ENCODE measurements around the gene CFAP20DC. TPM values are rescaled to one million over a fixed set of nuclear protein-coding genes. Genes with fewer than 3 reads are reported as not detected.
"Not testable (repeated sequence)": the region's sequence is repeated elsewhere in the genome, so short reads cannot be mapped to it uniquely, and the experiment has no call there.

CFAP20DC gene
- total RNA-seq, 1 donor from 2014 or later: 0.77 TPM

- no peak for DNase-seq (ENCODE audit: low read depth in 2 of 2)
Observed at GRCh38 chr3:58746758-58747157, 303.1 kb downstream of the CFAP20DC start.

- no peak for DNase-seq (ENCODE audit: low read depth in 2 of 2)
Observed at GRCh38 chr3:58743296-58743695, 306.5 kb downstream of the CFAP20DC start.

- no peak for DNase-seq (ENCODE audit: low read depth in 2 of 2)
Observed at GRCh38 chr3:58742239-58742638, 307.6 kb downstream of the CFAP20DC start.

- DNase-seq (ENCODE audit: low read depth in 2 of 2): no peak
Observed at GRCh38 chr3:58737644-58738043, 312.2 kb downstream of the CFAP20DC start.

GRCh38 chr3:58731673-58732072 lies 318.2 kb downstream of the CFAP20DC start:
- DNase-seq (ENCODE audit: low read depth in 2 of 2): peak in 1 of 2 donors; percentile 7

- no peak for DNase-seq (ENCODE audit: low read depth in 2 of 2)
Observed at GRCh38 chr3:58728723-58729122, 321.1 kb downstream of the CFAP20DC start.

- no peak for DNase-seq (ENCODE audit: low read depth in 2 of 2)
Observed at GRCh38 chr3:58725326-58725853, 324.4 kb downstream of the CFAP20DC start.

GRCh38 chr3:58724336-58724735 lies 325.5 kb downstream of the CFAP20DC start:
- no peak for DNase-seq (ENCODE audit: low read depth in 2 of 2)

- DNase-seq (ENCODE audit: low read depth in 2 of 2): no peak
Observed at GRCh38 chr3:58723173-58723572, 326.7 kb downstream of the CFAP20DC start.

- DNase-seq (ENCODE audit: low read depth in 2 of 2): no peak
Observed at GRCh38 chr3:58722561-58722960, 327.3 kb downstream of the CFAP20DC start.

- no peak for DNase-seq (ENCODE audit: low read depth in 2 of 2)
Observed at GRCh38 chr3:58720526-58720925, 329.3 kb downstream of the CFAP20DC start.

GRCh38 chr3:58719684-58720083 lies 330.1 kb downstream of the CFAP20DC start:
- no peak for DNase-seq (ENCODE audit: low read depth in 2 of 2)

- DNase-seq (ENCODE audit: low read depth in 2 of 2): no peak
Observed at GRCh38 chr3:58713715-58714401, 336.0 kb downstream of the CFAP20DC start.

GRCh38 chr3:58711871-58712270 lies 338.0 kb downstream of the CFAP20DC start:
- DNase-seq (ENCODE audit: low read depth in 2 of 2): no peak

GRCh38 chr3:58708983-58709382 lies 340.8 kb downstream of the CFAP20DC start:
- DNase-seq (ENCODE audit: low read depth in 2 of 2): not testable (repeated sequence)

- no peak for DNase-seq (ENCODE audit: low read depth in 2 of 2)
Observed at GRCh38 chr3:58708116-58708791, 341.6 kb downstream of the CFAP20DC start.

GRCh38 chr3:58707390-58707930 lies 342.4 kb downstream of the CFAP20DC start:
- no peak for DNase-seq (ENCODE audit: low read depth in 2 of 2)

- DNase-seq (ENCODE audit: low read depth in 2 of 2): no peak
Observed at GRCh38 chr3:58706395-58707167, 343.2 kb downstream of the CFAP20DC start.

GRCh38 chr3:58704745-58705144 lies 345.1 kb downstream of the CFAP20DC start:
- DNase-seq (ENCODE audit: low read depth in 2 of 2): no peak

- not testable (repeated sequence) for DNase-seq (ENCODE audit: low read depth in 2 of 2)
Observed at GRCh38 chr3:58704304-58704703, 345.5 kb downstream of the CFAP20DC start.

- DNase-seq (ENCODE audit: low read depth in 2 of 2): no peak
Observed at GRCh38 chr3:58698246-58698645, 351.6 kb downstream of the CFAP20DC start.

- no peak for DNase-seq (ENCODE audit: low read depth in 2 of 2)
Observed at GRCh38 chr3:58697561-58697960, 352.3 kb downstream of the CFAP20DC start.
